Eye (tissue), 1 donor: ENCODE results near the gene SPHK2.
A peak's percentile ranks its signal among the peaks of the same experiment; 100 is the strongest.
"Not testable (repeated sequence)": the region's sequence is repeated elsewhere in the genome, so short reads cannot be mapped to it uniquely, and the experiment has no call there.

Experiments used
- DNase-seq: peaks from one replicate; pipeline ENCODE4 v3.0.0-alpha.2; 2015

SPHK2 gene

GRCh38 chr19:48661711-48662090 is 42.4 kb downstream of the SPHK2 start:
- DNase-seq = no peak

- DNase-seq = no peak
Observed at GRCh38 chr19:48663667-48664066, 44.4 kb downstream of the SPHK2 start.

GRCh38 chr19:48664476-48664875 is 45.2 kb downstream of the SPHK2 start:
- no peak for DNase-seq

DNA sequence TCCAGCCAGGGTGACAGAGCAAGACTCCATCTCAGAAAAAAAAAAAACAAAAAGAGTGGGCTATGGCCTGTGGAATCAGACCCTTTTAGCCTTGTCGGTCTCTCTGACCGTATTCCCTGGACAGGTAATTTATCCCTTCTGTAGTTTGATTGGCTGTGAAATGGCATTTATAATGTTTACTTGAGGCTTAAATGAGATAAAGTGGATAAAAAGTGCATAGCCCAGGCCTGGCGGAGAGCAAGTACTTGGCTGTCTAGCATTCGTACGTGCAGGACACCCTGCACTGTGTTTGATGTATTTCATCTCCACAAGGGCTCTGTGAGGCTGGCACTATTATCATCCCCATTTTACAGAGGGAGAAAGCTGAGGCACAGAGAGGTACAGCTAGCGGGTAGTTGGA is 46.5 kb downstream of the SPHK2 start:
- no peak for DNase-seq

DNA sequence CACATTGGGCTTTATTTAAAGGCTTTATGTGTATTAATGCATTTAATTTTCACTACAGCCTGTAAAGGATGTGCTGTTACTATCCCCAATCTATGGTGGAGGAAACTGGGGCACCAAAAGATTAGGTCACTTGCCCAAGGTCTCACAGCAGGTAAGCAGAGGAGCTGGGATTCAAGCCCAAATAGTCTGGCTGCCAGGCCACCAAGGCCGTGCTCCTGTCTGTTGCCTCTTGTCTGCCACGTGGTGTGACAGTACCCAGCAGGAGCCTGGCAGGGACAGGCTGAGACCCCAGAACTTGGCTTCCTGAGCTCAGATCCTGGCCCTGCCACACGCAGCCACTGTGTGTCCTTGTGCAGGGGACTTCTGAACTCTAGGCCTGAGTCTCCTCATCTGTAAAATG is 49.0 kb downstream of the SPHK2 start:
- DNase-seq = no peak

- no peak for DNase-seq
Observed at GRCh38 chr19:48668761-48669160, 49.5 kb downstream of the SPHK2 start.

- DNase-seq = no peak
Observed at GRCh38 chr19:48669903-48670668, 50.8 kb downstream of the SPHK2 start.

DNA sequence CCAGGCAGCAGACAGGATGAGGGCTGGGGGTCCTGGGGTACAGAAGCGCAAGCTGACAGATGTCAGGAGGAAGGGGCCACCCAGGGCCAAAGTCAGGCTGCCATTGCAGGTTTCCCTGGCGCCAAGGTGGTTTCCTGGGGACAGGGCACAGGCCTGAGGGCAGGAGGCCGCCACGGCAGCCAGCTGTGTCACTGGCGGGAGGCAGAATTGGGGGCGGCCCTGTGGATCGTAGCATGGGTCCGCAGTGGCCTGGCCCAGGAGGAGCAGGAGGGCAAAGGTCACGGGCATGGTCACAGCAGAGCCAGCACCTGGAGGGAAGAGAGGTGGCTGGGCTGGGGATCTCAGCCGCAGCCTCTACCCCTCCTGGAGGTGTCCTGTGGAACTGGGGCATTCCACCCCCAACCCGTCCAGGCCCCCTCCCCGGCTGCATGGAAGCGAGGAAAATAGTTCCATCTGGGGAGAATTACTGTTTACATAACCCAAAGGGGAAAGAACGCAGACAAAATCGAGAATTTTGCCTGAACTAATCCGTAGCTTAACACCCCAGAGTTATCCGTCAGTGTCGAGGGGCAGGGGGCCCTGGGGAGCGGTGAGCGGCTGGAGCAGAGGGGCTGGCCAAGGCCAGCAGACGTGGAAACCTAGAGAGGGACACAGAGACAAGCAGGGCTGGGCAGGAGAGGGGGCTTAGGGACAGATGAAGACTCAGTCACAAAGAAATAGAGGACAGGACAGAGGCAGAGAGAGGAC is 51.6 kb downstream of the SPHK2 start:
- DNase-seq = peak; percentile 57

DNA sequence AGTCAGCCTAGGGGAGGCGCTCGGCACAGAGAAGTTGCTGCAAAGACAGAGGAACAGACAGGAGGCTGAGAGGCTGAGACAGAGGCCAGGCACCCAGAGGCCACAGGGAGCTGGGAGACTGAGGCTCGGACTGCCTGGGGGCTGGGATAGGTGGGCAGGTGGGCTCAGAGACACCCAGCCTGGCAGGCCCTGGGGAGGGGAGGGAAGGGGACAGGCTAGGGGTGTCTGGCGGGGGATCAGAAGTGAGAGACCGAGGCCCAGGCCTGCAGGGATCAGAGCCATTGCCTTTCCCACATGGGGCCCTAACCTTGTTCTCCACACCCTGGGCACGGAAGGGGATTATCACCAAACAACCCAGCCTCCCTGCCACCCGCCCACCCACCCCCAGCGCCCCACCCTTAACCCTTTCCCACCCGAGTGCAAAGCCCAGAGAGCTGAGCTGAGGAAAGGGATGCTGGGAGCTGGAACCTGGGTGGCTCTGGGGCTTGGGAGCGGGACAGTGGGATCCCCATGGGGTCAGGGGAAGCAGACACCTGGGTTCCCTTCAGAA is 52.2 kb downstream of the SPHK2 start:
- DNase-seq = no peak

- no peak for DNase-seq
Observed at GRCh38 chr19:48672994-48673393, 53.7 kb downstream of the SPHK2 start, which contains the start of gene NTN5. NTN5 (minus strand) TSS chr19:48673017; CDS start chr19:48670986, 2,031 bp downstream.

DNA sequence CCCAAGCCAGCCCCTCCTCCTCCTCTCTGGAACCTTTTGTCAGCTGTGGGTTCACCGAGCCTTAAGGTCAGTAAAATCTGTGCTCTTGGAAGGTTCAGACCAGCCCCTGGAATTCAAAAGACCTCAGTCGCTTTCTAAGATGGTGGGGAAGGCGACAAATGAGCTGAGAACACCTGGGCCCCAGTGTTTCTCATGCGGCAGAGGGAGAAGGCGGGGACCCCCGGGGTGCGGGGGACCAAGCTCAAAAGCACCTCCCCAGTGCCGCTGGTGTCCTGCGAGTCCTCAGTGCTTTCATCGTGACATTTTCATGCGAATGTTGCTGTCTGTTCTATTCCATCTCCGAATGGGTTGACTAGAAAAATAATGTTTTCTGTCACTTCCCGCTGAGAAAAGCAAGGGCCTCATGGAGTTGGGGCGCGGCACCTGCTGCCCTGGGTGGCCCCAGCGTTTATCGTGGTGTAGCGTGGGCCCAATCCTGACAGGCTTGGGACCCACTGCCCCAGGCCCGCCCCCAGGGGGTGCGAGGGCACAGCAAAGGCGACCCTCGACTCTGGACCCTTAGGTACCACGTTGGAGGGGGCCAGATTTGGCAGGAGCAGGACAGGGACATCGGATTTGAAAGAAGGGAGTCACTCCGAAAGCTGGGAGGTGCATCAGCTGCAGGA is 54.3 kb downstream of the SPHK2 start:
- DNase-seq = peak; percentile 41

DNA sequence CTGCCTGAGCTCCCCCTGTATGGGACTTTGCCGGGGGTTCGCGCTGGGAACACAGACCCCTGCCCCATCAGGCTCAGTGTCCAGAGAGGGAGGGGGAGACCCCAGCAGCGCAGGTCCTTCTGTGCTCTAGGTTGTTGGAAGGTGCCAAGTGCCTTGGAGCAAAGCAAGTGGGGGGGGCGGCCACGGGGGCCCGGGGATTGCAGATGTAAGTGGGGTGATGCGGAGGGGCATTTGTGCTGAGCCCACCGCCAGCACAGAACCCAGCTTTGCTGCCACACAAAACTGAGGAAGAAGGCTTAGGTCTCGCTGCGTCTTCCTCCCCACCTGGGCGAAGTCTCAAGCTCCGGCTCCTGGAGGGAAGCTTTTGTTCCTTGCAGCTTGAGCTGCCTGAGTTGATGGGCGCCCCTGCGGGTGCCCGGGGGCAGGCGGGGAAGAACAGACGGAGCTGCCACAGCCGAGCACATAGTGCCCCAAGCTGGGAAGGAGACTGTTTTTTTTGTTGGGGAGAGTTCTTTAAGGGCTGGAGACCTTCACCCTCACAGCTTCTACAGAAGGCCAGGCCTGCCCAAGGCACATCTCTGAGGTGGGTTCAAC is 55.0 kb downstream of the SPHK2 start:
- no peak for DNase-seq

- peak; percentile 96 for DNase-seq
Observed at GRCh38 chr19:48674921-48675824, 55.9 kb downstream of the SPHK2 start.

DNA sequence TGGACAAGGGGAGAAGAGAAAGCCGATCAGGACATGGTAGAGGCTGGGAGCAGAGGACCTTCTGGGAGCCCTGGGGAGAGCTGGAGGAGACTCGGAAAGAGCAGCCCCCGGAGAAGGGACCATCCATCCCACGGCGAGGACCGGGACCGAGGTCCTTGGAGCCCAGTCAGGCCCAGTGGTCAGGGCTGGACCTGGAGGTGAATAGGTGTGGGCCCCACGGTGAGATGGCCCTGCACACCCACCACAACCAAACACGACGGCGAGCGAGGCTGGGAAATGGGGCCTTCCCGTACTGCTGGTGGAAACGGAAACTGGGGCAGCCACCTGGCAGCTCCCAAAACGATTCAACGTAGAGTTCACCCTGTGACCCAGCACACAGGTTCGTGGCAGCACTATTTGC is 57.2 kb downstream of the SPHK2 start:
- DNase-seq = no peak

GRCh38 chr19:48676887-48677286 is 57.6 kb downstream of the SPHK2 start:
- DNase-seq = no peak

GRCh38 chr19:48678201-48678600 is 58.9 kb downstream of the SPHK2 start:
- DNase-seq = no peak

- DNase-seq = not testable (repeated sequence)
Observed at GRCh38 chr19:48680006-48680405, 60.7 kb downstream of the SPHK2 start.
